Lower lobe of right lung (tissue), 2 donors: Measurements from ENCODE around the gene OTP. TPM values are rescaled to one million over a fixed set of nuclear protein-coding genes. Genes with fewer than 3 reads are reported as not detected.

Source experiments
- ATAC-seq, 2 donors: fragments of 200-7000 bp; cut with Tn5 transposase; one replicate each; pipeline ENCODE4 v1.9.1; 2020 to 2022; ENCODE audit warnings: mild to moderate bottlenecking in 2 of 2, moderate library complexity in 2 of 2
- DNase-seq: peaks from one replicate; pipeline ENCODE4 v3.0.0-alpha.2; 2020
- H3K27ac ChIP-seq: fragments of 200-600 bp; one replicate; pipeline ENCODE4 v1.8.0; 2022
- H3K27me3 ChIP-seq: fragments of 200-600 bp; one replicate; pipeline ENCODE4 v1.8.0; 2022; ENCODE audit warnings: low read depth
- H3K36me3 ChIP-seq: fragments of 200-600 bp; one replicate; pipeline ENCODE4 v1.8.0; 2022; ENCODE audit warnings: mild to moderate bottlenecking
- H3K4me1 ChIP-seq: fragments of 200-600 bp; one replicate; pipeline ENCODE4 v1.8.0; 2022
- H3K4me3 ChIP-seq: fragments of 200-600 bp; one replicate; pipeline ENCODE4 v1.8.0; 2022; ENCODE audit warnings: mild to moderate bottlenecking
- H3K9me3 ChIP-seq: fragments of 200-600 bp; one replicate; pipeline ENCODE4 v1.8.0; 2022
- CTCF ChIP-seq: fragments of 200-600 bp; IDR thresholded peaks from one replicate; pipeline ENCODE4 v1.8.0; 2022; ENCODE audit warnings: antibody characterized with exemption, mild to moderate bottlenecking
- intact Hi-C: fragments of 100-400 bp; cut with DNase I; formaldehyde crosslinking; loops from one replicate; pipeline ENCODE4 v1.11.0; 2022
- total RNA-seq: library from RNA; stranded (reverse); fragmentation: NEBNext Ultra II Directional; extraction: Animal tissue kit (Norgen Biotek cat#: 25700); gene quantifications from one replicate; pipeline ENCODE4 v1.2.1, GENCODE V29; 2021
- donor health status: DM: no; HTN: yes; CAD: no; lungs with severe emphysema.

Gene OTP
- total RNA-seq, 1 donor from 2014 or later = not detected

- ATAC-seq (no peak), DNase-seq (no peak)
- H3K27me3 ChIP-seq = peaks cover 13% of the 10 kb centered on the region
- no peak for TF ChIP-seq CTCF
- no peak overlapping the region for H3K4me3 ChIP-seq
- no peaks in the 10 kb centered on the region for H3K36me3 ChIP-seq
- no peaks in the 10 kb centered on the region for H3K4me1 ChIP-seq
- H3K27ac ChIP-seq = no peak overlapping the region
- H3K9me3 ChIP-seq = no peaks in the 10 kb centered on the region
- intact Hi-C loops = no loop called here
Measured at GRCh38 chr5:77662635-77663034, 24.1 kb upstream of the OTP start.

GRCh38 chr5:77658662-77659061, 20.1 kb upstream of the OTP start:
- ATAC-seq = no peak
- Histone ChIP-seq H3K27me3 (no peaks in the 10 kb centered on the region), H3K9me3 (no peaks in the 10 kb centered on the region), H3K4me1 (no peaks in the 10 kb centered on the region), H3K36me3 (no peaks in the 10 kb centered on the region), H3K4me3 (no peak overlapping the region), H3K27ac (no peak overlapping the region)
- no peak for TF ChIP-seq CTCF
- DNase-seq = no peak
- intact Hi-C loops = no loop called here

GRCh38 chr5:77651343-77651742, 12.8 kb upstream of the OTP start:
- Histone ChIP-seq H3K9me3 (no peaks in the 10 kb centered on the region), H3K4me1 (no peaks in the 10 kb centered on the region), H3K27me3 (peaks cover 27% of the 10 kb centered on the region), H3K27ac (no peak overlapping the region), H3K4me3 (no peak overlapping the region), H3K36me3 (no peaks in the 10 kb centered on the region)
- intact Hi-C loops = no loop called here
- no peak for ATAC-seq
- DNase-seq = no peak
- TF ChIP-seq CTCF = no peak

GRCh38 chr5:77650686-77651085, 12.2 kb upstream of the OTP start:
- ATAC-seq (no peak), DNase-seq (no peak)
- no peaks in the 10 kb centered on the region for H3K4me1 ChIP-seq
- TF ChIP-seq CTCF = no peak
- intact Hi-C loops = no loop called here
- H3K27ac ChIP-seq = no peak overlapping the region
- H3K36me3 ChIP-seq = no peaks in the 10 kb centered on the region
- no peak overlapping the region for H3K4me3 ChIP-seq
- no peaks in the 10 kb centered on the region for H3K9me3 ChIP-seq
- peaks cover 34% of the 10 kb centered on the region for H3K27me3 ChIP-seq

GRCh38 chr5:77649776-77650175, 11.3 kb upstream of the OTP start:
- Histone ChIP-seq H3K36me3 (no peaks in the 10 kb centered on the region), H3K27ac (no peak overlapping the region), H3K27me3 (peaks cover 41% of the 10 kb centered on the region), H3K4me1 (peaks cover 1% of the 10 kb centered on the region), H3K9me3 (no peaks in the 10 kb centered on the region), H3K4me3 (no peak overlapping the region)
- no peak for TF ChIP-seq CTCF
- DNase-seq = no peak
- no peak for ATAC-seq
- intact Hi-C loops = no loop called here
